Suprapubic skin (tissue), 2 donors: ENCODE measurements around the gene TRIM66.

Source experiments
- EP300 ChIP-seq: sonication (generic); formaldehyde crosslinking; IDR thresholded peaks from one replicate; pipeline ENCODE4 v1.6.1; 2017; ENCODE audit warnings: antibody characterized with exemption
- POLR2A ChIP-seq, 2 donors: fragments of 450-650 bp; IDR thresholded peaks; one replicate each; pipeline ENCODE4 v1.6.1; 2017; ENCODE audit warnings: antibody characterized with exemption in 2 of 2, mild to moderate bottlenecking in 2 of 2, moderate library complexity in 2 of 2

- TF ChIP-seq POLR2A (IDR thresholded peaks at IDR 0.05): no peak
- TF ChIP-seq EP300: no peak
Measured at GRCh38 chr11:8586805-8587204, 95.7 kb downstream of the TRIM66 start.
